H1 (cell line): ENCODE data around the gene FRMD4A. TPM values are rescaled to one million over a fixed set of nuclear protein-coding genes. Genes with fewer than 3 reads are reported as not detected.

Experiments
- CBX5 ChIP-seq: fragments of 300-800, 300-1000 bp; sonication (generic); IDR thresholded peaks from 2 replicates; pipeline ENCODE4 v1.7.1; 2016; ENCODE audit warnings: antibody characterized with exemption, low read length, low read depth
- CHD1 ChIP-seq: IDR thresholded peaks from 2 replicates; pipeline ENCODE4 v1.6.1; 2012; ENCODE audit warnings: low read depth, low read length, improper control_type of control experiment
- KDM4A ChIP-seq: IDR thresholded peaks from one replicate; pipeline ENCODE4 v1.7.1; 2012; ENCODE audit warnings: low read depth, mild to moderate bottlenecking, moderate library complexity, low read length, inconsistent platforms; ENCODE audit not compliant: severe bottlenecking
- MAX ChIP-seq: IDR thresholded peaks from 2 replicates; pipeline ENCODE4 v1.6.1; 2012; ENCODE audit warnings: inconsistent platforms
- ZNF274 ChIP-seq: IDR thresholded peaks from 2 replicates; pipeline ENCODE4 v1.7.0; 2012; ENCODE audit warnings: low read length, borderline replicate concordance; ENCODE audit errors: extremely low read depth
- polyA plus RNA-seq, 7 experiments: library from polyadenylated mRNA; depleted of rRNA in 3 of 7; stranded (reverse) in 5 of 7; unstranded in 2 of 7; fragments of >200 nt in 5 of 7; fragments of 200-250 nt in 2 of 7; gene quantifications; 1 replicate in 5 of 7; 2 replicates in 1 of 7; 4 replicates in 1 of 7; pipeline versions ENCODE4 v1.2.1 to v1.2.3, GENCODE V29; 2011 to 2013; ENCODE audit warnings: missing spikeins in 2 of 7, mixed read lengths in 2 of 7
- total RNA-seq: library from RNA; stranded (reverse); fragmentation: NEBNext Ultra II Directional; extraction: Animal tissue kit (Norgen Biotek cat#: 25700); gene quantifications from 2 replicates; pipeline ENCODE4 v1.2.1, GENCODE V29; 2021

Gene FRMD4A
- total and polyA plus RNA-seq, 2 of the 8 experiments (the other 6 are each of a cell fraction or from before 2014, with no cell fraction given): 38.6 to 39.6 TPM

- TF ChIP-seq ZNF274 (no peak), CHD1 (no peak), MAX (no peak), KDM4A (no peak), CBX5 (no peak)
Observed at GRCh38 chr10:14309593-14309992, 21.1 kb downstream of the FRMD4A start (continued).
